Glutamatergic neuron (in vitro differentiated cells): ENCODE measurements around the gene TDRD7. TPM values are rescaled to one million over a fixed set of nuclear protein-coding genes. Genes with fewer than 3 reads are reported as not detected.
"Not testable (repeated sequence)": the region's sequence is repeated elsewhere in the genome, so short reads cannot be mapped to it uniquely, and the experiment has no call there.

Experiments
- DNase-seq: peaks from one replicate; pipeline ENCODE4 v3.0.0; 2022
- H3K27ac Mint-ChIP-seq: one replicate; pipeline ENCODE4 v1.8.0; 2020; ENCODE audit warnings: mild to moderate bottlenecking, mixed read lengths, inconsistent platforms; ENCODE audit not compliant: unreplicated experiment
- H3K27me3 Mint-ChIP-seq: one replicate; pipeline ENCODE4 v1.8.0; 2020; ENCODE audit warnings: mild to moderate bottlenecking, moderate library complexity, mixed read lengths, inconsistent platforms; ENCODE audit not compliant: unreplicated experiment
- H3K36me3 Mint-ChIP-seq: one replicate; pipeline ENCODE4 v1.8.0; 2020; ENCODE audit warnings: mild to moderate bottlenecking, mixed read lengths, inconsistent platforms; ENCODE audit not compliant: unreplicated experiment
- H3K4me1 Mint-ChIP-seq: one replicate; pipeline ENCODE4 v1.8.0; 2020; ENCODE audit warnings: mild to moderate bottlenecking, low read depth, mixed read lengths, inconsistent platforms; ENCODE audit not compliant: unreplicated experiment
- H3K4me3 Mint-ChIP-seq: one replicate; pipeline ENCODE4 v1.8.0; 2020; ENCODE audit warnings: mild to moderate bottlenecking, mixed read lengths, inconsistent platforms; ENCODE audit not compliant: unreplicated experiment
- H3K9me3 Mint-ChIP-seq: one replicate; pipeline ENCODE4 v1.8.0; 2020; ENCODE audit warnings: mild to moderate bottlenecking, moderate library complexity, mixed read lengths, inconsistent platforms; ENCODE audit not compliant: unreplicated experiment
- total RNA-seq: library from RNA; stranded (reverse); fragmentation: NEBNext Ultra II Directional; extraction: Animal tissue kit (Norgen Biotek cat#: 25700); gene quantifications from one replicate; pipeline ENCODE4 v1.2.1, GENCODE V29; 2021; ENCODE audit not compliant: unreplicated experiment
- TF ChIP-seq, protein P1 (sequence below): fragments of 200-600 bp; sonication (generic); IDR thresholded peaks from one replicate; pipeline ENCODE4 v1.5.0; 2021; ENCODE audit not compliant: partially characterized antibody, unreplicated experiment

The TDRD7 gene
- total RNA-seq, 1 donor from 2014 or later: 1.4 TPM

DNA sequence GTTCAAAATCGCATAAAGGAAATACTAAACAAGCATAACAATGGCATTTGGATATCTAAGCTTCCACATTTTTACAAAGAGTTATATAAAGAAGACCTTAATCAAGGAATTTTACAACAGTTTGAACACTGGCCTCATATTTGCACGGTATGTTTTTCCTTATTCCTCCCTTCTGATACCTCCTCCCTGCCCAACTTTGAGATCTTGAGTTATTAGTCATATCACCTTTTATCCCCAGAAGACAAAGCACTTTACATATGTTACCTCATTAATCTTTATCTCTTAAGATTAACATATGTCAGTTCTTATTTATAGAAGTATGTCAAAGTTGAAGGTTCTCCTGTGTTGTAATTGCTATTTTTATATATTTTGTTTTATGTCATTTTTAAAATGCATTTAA is 29.8 kb downstream of the TDRD7 start:
- Mint-ChIP-seq H3K4me1 (peaks cover 25% of the 10 kb centered on the region), H3K36me3 (no peaks in the 10 kb centered on the region), H3K27me3 (no peaks in the 10 kb centered on the region), H3K9me3 (no peaks in the 10 kb centered on the region), H3K4me3 (no peak overlapping the region), H3K27ac (no peak overlapping the region)
- no peak for DNase-seq
- TF ChIP-seq, protein P1, sequence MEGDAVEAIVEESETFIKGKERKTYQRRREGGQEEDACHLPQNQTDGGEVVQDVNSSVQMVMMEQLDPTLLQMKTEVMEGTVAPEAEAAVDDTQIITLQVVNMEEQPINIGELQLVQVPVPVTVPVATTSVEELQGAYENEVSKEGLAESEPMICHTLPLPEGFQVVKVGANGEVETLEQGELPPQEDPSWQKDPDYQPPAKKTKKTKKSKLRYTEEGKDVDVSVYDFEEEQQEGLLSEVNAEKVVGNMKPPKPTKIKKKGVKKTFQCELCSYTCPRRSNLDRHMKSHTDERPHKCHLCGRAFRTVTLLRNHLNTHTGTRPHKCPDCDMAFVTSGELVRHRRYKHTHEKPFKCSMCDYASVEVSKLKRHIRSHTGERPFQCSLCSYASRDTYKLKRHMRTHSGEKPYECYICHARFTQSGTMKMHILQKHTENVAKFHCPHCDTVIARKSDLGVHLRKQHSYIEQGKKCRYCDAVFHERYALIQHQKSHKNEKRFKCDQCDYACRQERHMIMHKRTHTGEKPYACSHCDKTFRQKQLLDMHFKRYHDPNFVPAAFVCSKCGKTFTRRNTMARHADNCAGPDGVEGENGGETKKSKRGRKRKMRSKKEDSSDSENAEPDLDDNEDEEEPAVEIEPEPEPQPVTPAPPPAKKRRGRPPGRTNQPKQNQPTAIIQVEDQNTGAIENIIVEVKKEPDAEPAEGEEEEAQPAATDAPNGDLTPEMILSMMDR: no peak

DNA sequence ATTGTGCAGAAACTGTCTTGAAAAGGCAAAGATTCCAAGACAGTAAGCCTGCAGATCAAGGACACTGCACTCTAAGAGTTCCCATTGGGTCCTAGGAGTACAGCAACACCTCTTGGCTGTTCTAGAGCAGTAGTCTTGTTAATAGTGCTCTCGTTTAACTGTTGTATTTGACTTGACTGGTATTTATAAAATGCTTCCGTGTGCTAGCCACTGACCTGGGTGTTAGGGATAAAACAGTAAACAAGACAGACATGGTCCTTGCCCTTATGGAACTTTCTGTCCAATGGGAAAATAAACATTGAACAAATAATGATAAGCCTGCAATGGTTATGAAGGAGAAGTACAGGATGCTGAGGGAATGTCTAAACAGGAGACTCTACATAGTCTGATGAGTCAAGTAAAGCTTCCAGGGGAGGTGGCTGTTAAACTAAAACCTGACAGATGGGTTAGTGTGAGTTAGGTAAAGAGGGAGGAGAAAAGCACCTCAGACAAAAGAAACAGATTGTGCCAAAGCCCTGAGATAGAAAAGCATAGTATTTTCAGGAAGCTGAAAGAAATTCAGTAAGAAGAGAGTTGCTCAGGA is 33.3 kb downstream of the TDRD7 start:
- Mint-ChIP-seq H3K27me3 (no peaks in the 10 kb centered on the region), H3K9me3 (no peaks in the 10 kb centered on the region), H3K4me3 (no peak overlapping the region), H3K36me3 (no peaks in the 10 kb centered on the region), H3K27ac (no peak overlapping the region), H3K4me1 (peaks cover 13% of the 10 kb centered on the region)
- TF ChIP-seq, protein P1: no peak
- DNase-seq: no peak

- no peaks in the 10 kb centered on the region for H3K9me3 Mint-ChIP-seq
- no peak overlapping the region for H3K4me3 Mint-ChIP-seq
- no peak overlapping the region for H3K27ac Mint-ChIP-seq
- no peaks in the 10 kb centered on the region for H3K36me3 Mint-ChIP-seq
- peaks cover 4% of the 10 kb centered on the region for H3K4me1 Mint-ChIP-seq
- TF ChIP-seq, protein P1: no peak
- no peaks in the 10 kb centered on the region for H3K27me3 Mint-ChIP-seq
- DNase-seq: no peak
Observed at GRCh38 chr9:97447001-97447400, 35.1 kb downstream of the TDRD7 start.

- not testable (repeated sequence) for H3K4me3 Mint-ChIP-seq, H3K27ac Mint-ChIP-seq, H3K36me3 Mint-ChIP-seq, H3K4me1 Mint-ChIP-seq, H3K9me3 Mint-ChIP-seq, H3K27me3 Mint-ChIP-seq, DNase-seq
Observed at GRCh38 chr9:97453573-97453972, 41.7 kb downstream of the TDRD7 start.

DNA sequence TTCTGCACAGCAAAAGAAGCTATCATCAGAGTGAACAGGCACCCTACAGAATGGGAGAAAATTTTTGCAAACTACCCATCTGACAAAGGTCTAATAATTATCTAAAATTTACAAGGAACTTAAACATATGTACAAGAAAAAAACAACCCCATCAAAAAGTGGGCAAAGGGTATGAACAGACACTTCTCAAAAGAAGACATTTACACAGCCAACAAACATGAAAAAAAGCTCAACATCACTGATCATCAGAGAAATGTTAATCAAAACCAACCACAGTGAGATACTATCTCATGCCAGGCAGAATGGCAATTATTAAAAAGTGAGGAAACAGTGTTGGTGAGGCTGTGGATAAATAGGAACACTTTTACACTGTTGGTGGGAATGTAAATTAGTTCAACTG is 44.9 kb downstream of the TDRD7 start:
- not testable (repeated sequence) for DNase-seq, H3K36me3 Mint-ChIP-seq, H3K4me1 Mint-ChIP-seq

GRCh38 chr9:97459326-97459725 is 47.4 kb downstream of the TDRD7 start:
- TF ChIP-seq, protein P1: no peak
- Mint-ChIP-seq H3K4me3 (no peak overlapping the region), H3K27me3 (no peaks in the 10 kb centered on the region), H3K27ac (no peak overlapping the region), H3K4me1 (no peaks in the 10 kb centered on the region), H3K36me3 (no peaks in the 10 kb centered on the region), H3K9me3 (peaks cover 6% of the 10 kb centered on the region)
- no peak for DNase-seq

More for the DNA sequence above, 44.9 kb downstream of the TDRD7 start:
- not testable (repeated sequence) for H3K27me3 Mint-ChIP-seq, H3K4me3 Mint-ChIP-seq, H3K9me3 Mint-ChIP-seq, H3K27ac Mint-ChIP-seq
